Measurements from ENCODE around the gene ASF1B.
A peak's percentile ranks its signal among the peaks of the same experiment; 100 is the strongest.

Gene ASF1B

GRCh38 chr19:14136509-14137281 is at the start of gene ASF1B:
Gene ASF1B, minus strand, starts transcription at chr19:14136589. Its CDS starts 133 bp downstream, at chr19:14136456.
- TF ChIP-seq GATA2 (IDR thresholded peaks at IDR 0.05; ENCODE audit: low read depth, low read length): no peak
- TF ChIP-seq GATA3 (IDR thresholded peaks at IDR 0.05; ENCODE audit: low read depth, low read length): no peak

GRCh38 chr19:14185158-14185557 is 48.8 kb upstream of the ASF1B start:
- no peak for TF ChIP-seq GATA3 (IDR thresholded peaks at IDR 0.05; ENCODE audit: low read depth, low read length)
- TF ChIP-seq GATA2 (IDR thresholded peaks at IDR 0.05; ENCODE audit: low read depth, low read length): no peak

GRCh38 chr19:14183741-14184350 is 47.5 kb upstream of the ASF1B start:
- TF ChIP-seq GATA2 (IDR thresholded peaks at IDR 0.05; ENCODE audit: low read depth, low read length) (no peak), GATA3 (IDR thresholded peaks at IDR 0.05; ENCODE audit: low read depth, low read length) (no peak)

- TF ChIP-seq GATA2 (IDR thresholded peaks at IDR 0.05; ENCODE audit: low read depth, low read length): no peak
- TF ChIP-seq GATA3 (IDR thresholded peaks at IDR 0.05; ENCODE audit: low read depth, low read length): no peak
Observed at GRCh38 chr19:14182476-14182875, 46.1 kb upstream of the ASF1B start.

- no peak for TF ChIP-seq GATA3 (IDR thresholded peaks at IDR 0.05; ENCODE audit: low read depth, low read length)
- no peak for TF ChIP-seq GATA2 (IDR thresholded peaks at IDR 0.05; ENCODE audit: low read depth, low read length)
Observed at GRCh38 chr19:14181906-14182305, 45.5 kb upstream of the ASF1B start.

GRCh38 chr19:14177496-14178074 is 41.2 kb upstream of the ASF1B start:
- no peak for TF ChIP-seq GATA3 (IDR thresholded peaks at IDR 0.05; ENCODE audit: low read depth, low read length)
- no peak for TF ChIP-seq GATA2 (IDR thresholded peaks at IDR 0.05; ENCODE audit: low read depth, low read length)

GRCh38 chr19:14175351-14175792 is 39.0 kb upstream of the ASF1B start:
- no peak for TF ChIP-seq GATA3 (IDR thresholded peaks at IDR 0.05; ENCODE audit: low read depth, low read length)
- no peak for TF ChIP-seq GATA2 (IDR thresholded peaks at IDR 0.05; ENCODE audit: low read depth, low read length)

- TF ChIP-seq GATA3 (IDR thresholded peaks at IDR 0.05; ENCODE audit: low read depth, low read length) (no peak), GATA2 (IDR thresholded peaks at IDR 0.05; ENCODE audit: low read depth, low read length) (no peak)
Observed at GRCh38 chr19:14174883-14175282, 38.5 kb upstream of the ASF1B start.

- TF ChIP-seq GATA3 (IDR thresholded peaks at IDR 0.05; ENCODE audit: low read depth, low read length) (no peak), GATA2 (IDR thresholded peaks at IDR 0.05; ENCODE audit: low read depth, low read length) (no peak)
Observed at GRCh38 chr19:14168993-14169392, 32.6 kb upstream of the ASF1B start.

GRCh38 chr19:14168259-14168972 is 32.0 kb upstream of the ASF1B start:
- no peak for TF ChIP-seq GATA3 (IDR thresholded peaks at IDR 0.05; ENCODE audit: low read depth, low read length)
- TF ChIP-seq GATA2 (IDR thresholded peaks at IDR 0.05; ENCODE audit: low read depth, low read length): peak; percentile 89

GRCh38 chr19:14167576-14168138 is 31.3 kb upstream of the ASF1B start:
- no peak for TF ChIP-seq GATA2 (IDR thresholded peaks at IDR 0.05; ENCODE audit: low read depth, low read length)
- TF ChIP-seq GATA3 (IDR thresholded peaks at IDR 0.05; ENCODE audit: low read depth, low read length): no peak

- TF ChIP-seq GATA3 (IDR thresholded peaks at IDR 0.05; ENCODE audit: low read depth, low read length) (no peak), GATA2 (IDR thresholded peaks at IDR 0.05; ENCODE audit: low read depth, low read length) (no peak)
Observed at GRCh38 chr19:14166999-14167575, 30.7 kb upstream of the ASF1B start.

- no peak for TF ChIP-seq GATA3 (IDR thresholded peaks at IDR 0.05; ENCODE audit: low read depth, low read length)
- TF ChIP-seq GATA2 (IDR thresholded peaks at IDR 0.05; ENCODE audit: low read depth, low read length): no peak
Observed at GRCh38 chr19:14165990-14166830, 29.8 kb upstream of the ASF1B start.
